ENCODE measurements around the gene NR5A1.

NR5A1 gene

GRCh38 chr9:124456341-124457078, 50.7 kb downstream of the NR5A1 start:
- DNase-seq = no peak

- no peak for DNase-seq
These were observed 51.4 kb downstream of the NR5A1 start for GRCh38 chr9:124455820-124456219.

- DNase-seq = no peak
These were observed 52.3 kb downstream of the NR5A1 start for GRCh38 chr9:124454791-124455443.

- no peak for DNase-seq
These were observed 52.9 kb downstream of the NR5A1 start for GRCh38 chr9:124454296-124454695.

- no peak for DNase-seq
These were observed 53.5 kb downstream of the NR5A1 start for GRCh38 chr9:124453586-124454191.

- DNase-seq = no peak
These were observed 54.2 kb downstream of the NR5A1 start for GRCh38 chr9:124452841-124453585.

- no peak for DNase-seq
These were observed 54.9 kb downstream of the NR5A1 start for GRCh38 chr9:124452326-124452725.

- DNase-seq = no peak
These were observed 56.1 kb downstream of the NR5A1 start for GRCh38 chr9:124450931-124451661.

GRCh38 chr9:124450241-124450924, 56.8 kb downstream of the NR5A1 start, which contains the start of gene ADGRD2:
ADGRD2 (plus strand) TSS chr9:124450451; CDS start chr9:124451667, 1,216 bp downstream.
- DNase-seq = no peak

- DNase-seq = no peak
These were observed 57.6 kb downstream of the NR5A1 start for GRCh38 chr9:124449381-124450151.

- DNase-seq = no peak
These were observed 59.2 kb downstream of the NR5A1 start for GRCh38 chr9:124448019-124448418.

- no peak for DNase-seq
These were observed 59.9 kb downstream of the NR5A1 start for GRCh38 chr9:124447297-124447661.

GRCh38 chr9:124444166-124444565, 63.0 kb downstream of the NR5A1 start:
- no peak for DNase-seq

GRCh38 chr9:124443625-124444024, 63.6 kb downstream of the NR5A1 start:
- DNase-seq = no peak

- DNase-seq = no peak
These were observed 64.4 kb downstream of the NR5A1 start for GRCh38 chr9:124442826-124443225.

GRCh38 chr9:124442379-124442778, 64.8 kb downstream of the NR5A1 start:
- no peak for DNase-seq

GRCh38 chr9:124441291-124441690, 65.9 kb downstream of the NR5A1 start:
- no peak for DNase-seq

GRCh38 chr9:124440786-124441185, 66.4 kb downstream of the NR5A1 start:
- DNase-seq = no peak

- DNase-seq = no peak
These were observed 67.4 kb downstream of the NR5A1 start for GRCh38 chr9:124439686-124440243.

GRCh38 chr9:124439086-124439485, 68.1 kb downstream of the NR5A1 start:
- DNase-seq = no peak

- DNase-seq = no peak
These were observed 69.1 kb downstream of the NR5A1 start for GRCh38 chr9:124438091-124438490.

Measured in T1000 (cell line).